Measurements from ENCODE around the gene EFHC1. TPM values are rescaled to one million over a fixed set of nuclear protein-coding genes. Genes with fewer than 3 reads are reported as not detected.

EFHC1 gene
- polyA plus RNA-seq, 3 donors from 2014 or later = 3.9 to 6.6 (median 5.0) TPM

DNA sequence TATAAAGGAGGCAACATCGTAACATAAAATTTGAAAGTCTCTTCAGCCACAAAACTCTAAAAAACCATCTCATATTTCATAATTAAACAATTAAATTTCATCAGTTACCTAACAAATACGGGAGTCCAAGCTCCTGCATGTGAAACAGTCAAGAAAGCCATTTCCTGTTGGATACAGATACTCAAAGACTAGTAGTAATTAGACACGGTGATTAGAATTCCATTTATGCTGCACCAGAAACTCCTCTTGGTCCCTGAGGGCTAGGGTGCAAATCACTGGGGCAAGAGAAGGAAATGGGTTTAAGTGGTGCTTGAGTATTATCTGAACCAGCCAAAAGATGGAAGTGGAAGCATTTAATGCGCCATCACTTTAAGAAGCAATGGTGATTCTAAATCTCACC is 129.3 kb downstream of the EFHC1 start:
- H3K27ac Mint-ChIP-seq = peak overlapping the region in 2 of 6 donors; percentile 4 to 16
- H3K9me3 Mint-ChIP-seq = no peaks in the 10 kb centered on the region
- DNase-seq = no peak
- peaks cover 71 to 72% of the 10 kb centered on the region in 2 donors for H3K4me1 Mint-ChIP-seq
- peak overlapping the region in 1 of 5 donors; percentile 14 for H3K4me3 Mint-ChIP-seq
- H3K36me3 Mint-ChIP-seq = peaks cover 0 to 8% (median 0%) of the 10 kb centered on the region in 3 donors
- H3K27me3 Mint-ChIP-seq (ENCODE audit: low read depth in 3 of 3) = peaks cover 0 to 4% (median 0%) of the 10 kb centered on the region in 3 donors

DNA sequence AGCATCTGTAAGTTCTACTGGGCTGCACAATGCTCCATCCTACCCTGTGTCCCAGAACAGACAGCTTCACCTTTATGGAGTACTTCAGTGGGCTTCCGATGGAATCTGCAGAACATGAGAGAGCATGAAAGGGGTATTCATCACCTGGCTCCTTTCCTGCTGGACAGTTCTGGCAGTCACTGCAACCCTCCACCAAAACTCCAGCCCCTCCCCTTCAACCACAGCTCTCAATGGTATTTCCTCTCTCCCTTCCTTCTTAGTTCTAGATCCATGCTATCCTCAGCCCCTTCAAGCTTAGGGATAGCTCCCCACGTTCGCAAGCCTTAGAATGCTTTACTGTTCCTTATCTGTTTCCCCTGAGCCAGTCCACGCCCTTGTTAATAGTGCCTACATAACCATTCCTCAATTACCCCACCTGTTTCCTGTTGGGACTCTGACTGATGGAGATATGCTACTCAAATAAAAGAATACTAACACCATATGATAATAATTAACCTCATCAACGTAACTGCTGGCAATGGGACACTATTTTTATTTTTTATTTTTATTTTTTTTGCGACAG is 130.0 kb downstream of the EFHC1 start:
- H3K27ac Mint-ChIP-seq = peak overlapping the region in 4 of 6 donors; percentile 10 to 47 (median 15)
- H3K27me3 Mint-ChIP-seq (ENCODE audit: low read depth in 3 of 3) = peaks cover 0 to 4% (median 0%) of the 10 kb centered on the region in 3 donors
- no peak for DNase-seq
- H3K9me3 Mint-ChIP-seq = no peaks in the 10 kb centered on the region
- peaks cover 0 to 8% (median 0%) of the 10 kb centered on the region in 3 donors for H3K36me3 Mint-ChIP-seq
- H3K4me3 Mint-ChIP-seq = peak overlapping the region in 1 of 5 donors; percentile 8
- peaks cover 68 to 71% of the 10 kb centered on the region in 2 donors for H3K4me1 Mint-ChIP-seq

DNA sequence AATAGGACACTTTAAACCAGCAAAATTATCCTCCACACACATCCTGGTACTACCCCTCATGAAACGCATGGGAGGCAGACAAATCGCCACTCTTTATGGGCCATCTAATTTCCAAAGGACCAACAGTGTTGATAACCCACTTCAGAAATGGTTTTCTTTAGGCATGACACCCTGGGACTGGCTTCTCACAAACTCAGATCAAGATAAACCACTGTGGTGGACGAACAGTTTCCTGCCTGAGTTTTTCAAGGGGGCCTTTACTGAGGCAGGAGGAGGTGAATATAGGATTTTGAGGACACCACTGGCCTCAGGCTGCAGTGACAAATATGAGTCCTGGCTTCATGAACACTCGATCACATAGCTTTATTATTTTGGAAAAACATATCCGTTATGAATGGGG is 130.7 kb downstream of the EFHC1 start:
- Mint-ChIP-seq H3K36me3 (peaks cover 0 to 8% (median 0%) of the 10 kb centered on the region in 3 donors), H3K27me3 (ENCODE audit: low read depth in 3 of 3) (peaks cover 0 to 4% (median 0%) of the 10 kb centered on the region in 3 donors), H3K4me1 (peaks cover 66% of the 10 kb centered on the region in 2 donors), H3K27ac (peak overlapping the region in 5 of 6 donors; percentile 10 to 31 (median 26)), H3K4me3 (no peak overlapping the region), H3K9me3 (no peaks in the 10 kb centered on the region)
- no peak for DNase-seq

DNA sequence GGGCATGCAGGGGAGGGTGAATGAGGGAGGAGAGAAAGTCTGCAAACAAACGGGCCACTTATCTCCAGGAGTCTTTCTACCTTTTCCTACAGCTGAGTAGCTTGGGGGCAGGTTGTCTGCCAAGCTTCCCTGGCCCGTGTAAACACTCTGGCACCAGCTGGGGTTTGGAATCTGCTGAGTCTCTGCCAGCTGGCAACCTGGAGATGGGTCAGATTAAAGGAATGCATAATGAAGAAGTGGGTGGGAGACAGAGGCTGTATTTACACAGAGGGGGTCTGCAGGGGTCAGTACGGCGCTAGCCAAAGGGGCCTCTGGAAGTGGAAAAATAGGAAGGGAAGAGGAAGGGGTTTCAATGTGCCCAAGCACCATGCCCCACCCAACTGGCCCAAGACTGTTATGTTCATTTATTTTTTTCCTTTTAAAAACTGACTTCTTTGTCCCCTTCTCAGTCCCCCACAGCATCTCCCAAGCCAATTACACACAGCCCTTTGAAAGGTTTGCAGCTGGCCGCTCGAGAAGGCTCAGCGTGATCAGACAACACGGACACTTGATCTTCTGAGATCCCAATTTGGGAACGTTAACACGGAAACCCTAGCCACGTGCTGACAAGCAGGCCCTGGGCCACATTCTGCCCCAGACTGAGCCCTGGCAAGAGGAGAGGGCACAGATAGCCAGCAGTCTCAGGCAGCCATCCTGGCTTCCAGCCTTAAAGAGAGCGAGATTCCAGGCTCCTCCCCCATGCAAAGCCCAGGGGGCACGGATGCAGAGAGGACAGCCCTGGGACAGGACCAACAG is 131.5 kb downstream of the EFHC1 start:
- H3K9me3 Mint-ChIP-seq = no peaks in the 10 kb centered on the region
- no peak overlapping the region for H3K4me3 Mint-ChIP-seq
- peaks cover 58 to 61% of the 10 kb centered on the region in 2 donors for H3K4me1 Mint-ChIP-seq
- H3K36me3 Mint-ChIP-seq = peaks cover 0 to 5% (median 0%) of the 10 kb centered on the region in 3 donors
- peaks cover 0 to 4% (median 0%) of the 10 kb centered on the region in 3 donors for H3K27me3 Mint-ChIP-seq (ENCODE audit: low read depth in 3 of 3)
- DNase-seq = no peak
- peak overlapping the region in 2 of 6 donors; percentile 10 to 24 for H3K27ac Mint-ChIP-seq

DNA sequence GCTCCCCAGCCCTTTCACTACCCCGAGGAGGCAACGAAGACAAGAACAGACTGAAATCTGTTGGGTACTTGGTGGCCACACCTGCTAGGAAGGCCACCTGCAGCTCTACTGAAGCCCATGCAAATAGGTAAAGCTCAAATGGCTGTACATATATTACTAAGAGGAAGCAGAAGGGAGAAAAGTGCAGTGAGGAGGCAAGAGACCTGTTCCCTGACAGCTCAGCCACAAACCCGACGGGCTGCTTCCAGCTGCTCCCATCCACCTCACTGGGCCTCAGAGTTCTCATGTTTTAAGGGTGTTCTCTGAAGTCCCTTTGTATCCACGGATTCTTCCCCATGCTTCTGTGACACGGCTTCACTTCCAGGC is 132.1 kb downstream of the EFHC1 start:
- Mint-ChIP-seq H3K4me3 (no peak overlapping the region), H3K27ac (peak overlapping the region in 3 of 6 donors; percentile 5 to 49 (median 24)), H3K9me3 (no peaks in the 10 kb centered on the region), H3K36me3 (peaks cover 0 to 5% (median 0%) of the 10 kb centered on the region in 3 donors), H3K4me1 (peaks cover 55% of the 10 kb centered on the region in 2 donors), H3K27me3 (ENCODE audit: low read depth in 3 of 3) (peaks cover 0 to 4% (median 0%) of the 10 kb centered on the region in 3 donors)
- no peak for DNase-seq

DNA sequence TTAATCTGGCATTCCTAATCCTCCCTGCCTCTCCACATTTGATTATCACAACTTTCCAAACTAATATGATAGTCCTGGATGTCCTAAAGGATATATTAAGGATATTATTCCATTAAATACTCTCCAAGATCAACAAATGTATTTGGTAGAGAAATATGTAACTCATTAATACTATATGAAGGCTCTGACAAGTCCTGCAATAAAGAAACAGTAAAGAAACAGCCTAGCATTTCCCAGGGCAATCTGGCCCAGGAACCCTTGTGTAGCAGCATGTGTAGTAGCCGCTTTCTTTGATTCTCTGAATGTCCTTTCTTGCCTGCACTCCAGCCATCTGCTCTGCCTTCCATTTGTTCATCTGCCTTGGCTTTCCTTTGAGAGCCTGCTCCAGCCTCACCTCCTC is 133.0 kb downstream of the EFHC1 start:
- H3K4me3 Mint-ChIP-seq = peak overlapping the region in 1 of 5 donors; percentile 12
- peaks cover 0 to 5% (median 0%) of the 10 kb centered on the region in 3 donors for H3K36me3 Mint-ChIP-seq
- peaks cover 0 to 4% (median 0%) of the 10 kb centered on the region in 3 donors for H3K27me3 Mint-ChIP-seq (ENCODE audit: low read depth in 3 of 3)
- DNase-seq = no peak
- H3K9me3 Mint-ChIP-seq = no peaks in the 10 kb centered on the region
- peaks cover 49 to 56% of the 10 kb centered on the region in 2 donors for H3K4me1 Mint-ChIP-seq
- H3K27ac Mint-ChIP-seq = peak overlapping the region in 2 of 6 donors; percentile 2 to 27

DNA sequence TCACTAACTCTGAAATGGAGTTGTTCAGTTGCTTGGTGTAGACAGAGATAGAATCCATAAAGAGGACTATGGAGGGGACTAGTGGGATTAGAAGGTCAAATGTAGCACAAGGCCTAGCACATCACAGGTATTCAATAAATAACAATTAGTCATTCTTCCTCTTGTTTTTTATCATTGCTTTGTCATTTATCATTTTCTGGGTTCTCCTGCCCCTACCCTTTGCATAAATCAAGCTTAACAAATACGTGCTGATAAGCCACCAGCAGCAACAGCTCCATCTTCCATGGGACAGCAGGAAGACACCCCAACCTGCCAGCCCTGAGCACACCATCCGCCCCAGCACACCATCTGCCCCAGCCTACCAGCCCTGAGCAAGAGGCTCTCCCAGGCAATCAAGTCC is 133.6 kb downstream of the EFHC1 start:
- no peak for DNase-seq
- H3K36me3 Mint-ChIP-seq = peaks cover 0 to 5% (median 0%) of the 10 kb centered on the region in 3 donors
- peak overlapping the region in 1 of 6 donors; percentile 41 for H3K27ac Mint-ChIP-seq
- no peak overlapping the region for H3K4me3 Mint-ChIP-seq
- H3K27me3 Mint-ChIP-seq (ENCODE audit: low read depth in 3 of 3) = peaks cover 0 to 4% (median 0%) of the 10 kb centered on the region in 3 donors
- no peaks in the 10 kb centered on the region for H3K9me3 Mint-ChIP-seq
- H3K4me1 Mint-ChIP-seq = peaks cover 51 to 62% of the 10 kb centered on the region in 2 donors

DNA sequence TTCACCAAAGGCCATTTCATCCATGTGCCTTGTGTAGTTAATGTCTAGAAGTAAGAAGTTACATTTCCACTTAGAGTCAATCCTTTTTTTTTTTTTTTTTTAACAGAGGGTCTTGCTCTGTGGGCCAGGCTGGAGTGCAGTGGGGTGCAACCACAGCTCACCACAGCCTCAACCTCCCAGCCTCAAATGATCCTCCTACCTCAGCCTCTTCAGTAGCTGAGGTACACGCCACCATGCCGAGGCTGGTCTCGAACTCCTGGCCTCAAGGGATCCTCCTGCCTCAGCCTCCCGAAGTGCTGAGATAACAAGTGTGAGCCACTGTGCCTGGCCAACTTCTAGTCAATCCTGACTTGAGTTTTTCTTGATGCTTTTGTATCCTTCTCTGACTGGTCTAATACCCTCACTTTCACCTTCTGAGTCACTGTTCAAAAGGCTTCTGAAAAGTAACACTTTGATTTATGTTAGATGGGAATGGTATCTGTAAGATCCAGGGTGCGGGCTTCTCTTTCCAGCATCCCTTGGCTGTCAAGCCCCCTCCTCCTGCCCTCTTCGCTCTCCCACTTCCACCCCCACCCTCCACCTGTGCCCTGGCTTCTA is 134.6 kb downstream of the EFHC1 start:
- H3K27me3 Mint-ChIP-seq (ENCODE audit: low read depth in 3 of 3) = no peaks in the 10 kb centered on the region
- peaks cover 47 to 66% of the 10 kb centered on the region in 2 donors for H3K4me1 Mint-ChIP-seq
- H3K36me3 Mint-ChIP-seq = no peaks in the 10 kb centered on the region
- no peak overlapping the region for H3K4me3 Mint-ChIP-seq
- no peaks in the 10 kb centered on the region for H3K9me3 Mint-ChIP-seq
- H3K27ac Mint-ChIP-seq = peak overlapping the region in 1 of 6 donors; percentile 40
- no peak for DNase-seq

DNA sequence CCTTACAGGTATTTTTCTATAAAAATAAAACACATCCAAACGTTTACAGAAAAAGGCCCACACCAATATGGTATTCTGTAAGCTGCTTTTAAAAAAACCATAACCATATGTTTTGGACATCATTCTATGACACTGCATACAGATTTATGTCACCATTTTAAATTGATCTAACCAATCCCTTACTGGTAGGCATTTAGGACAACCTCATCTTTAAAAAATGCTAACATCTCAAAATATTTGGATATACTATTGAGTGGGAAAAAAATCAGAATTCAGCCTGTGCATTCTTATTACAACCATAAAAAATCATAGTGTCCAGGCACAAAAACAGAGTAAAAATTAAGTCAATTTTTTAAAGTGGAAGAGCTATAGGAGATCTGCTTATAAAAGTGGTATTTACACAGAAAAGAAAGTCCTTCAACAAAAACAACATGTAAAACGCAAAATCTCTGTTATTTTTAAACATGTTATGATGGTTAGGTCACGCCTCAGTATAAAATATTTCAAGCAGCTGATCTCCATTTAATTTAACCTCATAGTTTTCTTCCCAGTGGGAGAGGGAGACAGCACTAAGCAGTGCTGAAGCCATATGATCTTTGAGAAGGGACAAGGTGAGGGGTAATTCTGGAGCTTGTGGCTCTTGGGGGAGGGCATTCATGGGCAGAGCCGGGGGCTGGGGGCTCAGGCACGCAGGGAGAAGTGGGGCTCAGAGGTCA is 135.5 kb downstream of the EFHC1 start:
- no peak for DNase-seq
- Mint-ChIP-seq H3K27ac (no peak overlapping the region), H3K36me3 (no peaks in the 10 kb centered on the region), H3K9me3 (no peaks in the 10 kb centered on the region), H3K4me1 (peaks cover 39 to 61% of the 10 kb centered on the region in 2 donors), H3K4me3 (no peak overlapping the region), H3K27me3 (ENCODE audit: low read depth in 3 of 3) (no peaks in the 10 kb centered on the region)

DNA sequence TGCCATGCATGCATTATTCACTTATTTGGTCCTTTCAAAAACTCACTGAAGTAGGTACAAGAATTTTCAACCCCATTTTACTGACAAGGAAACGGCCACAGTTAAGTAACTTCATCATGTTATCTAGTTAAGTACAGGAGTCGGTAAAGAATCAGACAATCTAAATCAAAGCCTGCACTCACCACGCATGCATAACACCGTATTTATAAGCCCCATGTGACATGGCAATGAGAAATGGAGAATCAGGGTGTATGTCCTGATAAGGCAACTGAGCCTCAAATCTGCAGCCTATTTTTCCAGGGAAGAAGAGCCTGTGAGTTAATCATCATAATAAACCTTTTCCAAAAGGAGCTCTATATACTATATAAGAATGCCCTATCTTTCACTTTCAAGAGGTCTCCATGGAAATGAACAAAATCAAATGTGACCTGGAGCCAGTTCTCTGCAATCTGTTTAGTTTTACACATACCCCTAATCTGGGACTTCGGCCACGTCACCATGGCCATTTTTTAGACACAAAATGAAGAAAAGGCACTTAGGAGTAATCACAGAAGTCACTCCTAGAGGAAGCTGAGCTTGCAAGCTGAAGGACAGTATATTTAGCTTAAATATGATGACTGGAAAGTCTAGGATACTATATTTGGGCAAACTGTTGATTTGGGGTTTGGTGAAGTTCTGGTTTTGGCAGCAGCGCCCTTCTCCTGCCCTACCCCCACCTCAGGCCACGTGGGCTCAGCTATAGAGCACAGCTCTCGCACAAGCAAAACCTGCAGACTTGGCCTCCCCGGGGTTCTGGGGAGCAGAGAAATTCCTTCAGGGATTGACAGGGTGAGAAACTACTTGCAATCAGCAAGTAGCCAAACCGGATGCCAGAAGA is 137.5 kb downstream of the EFHC1 start:
- Mint-ChIP-seq H3K36me3 (no peaks in the 10 kb centered on the region), H3K9me3 (no peaks in the 10 kb centered on the region), H3K4me3 (no peak overlapping the region), H3K27me3 (ENCODE audit: low read depth in 3 of 3) (no peaks in the 10 kb centered on the region), H3K4me1 (peaks cover 20 to 46% of the 10 kb centered on the region in 2 donors), H3K27ac (no peak overlapping the region)
- DNase-seq = no peak

DNA sequence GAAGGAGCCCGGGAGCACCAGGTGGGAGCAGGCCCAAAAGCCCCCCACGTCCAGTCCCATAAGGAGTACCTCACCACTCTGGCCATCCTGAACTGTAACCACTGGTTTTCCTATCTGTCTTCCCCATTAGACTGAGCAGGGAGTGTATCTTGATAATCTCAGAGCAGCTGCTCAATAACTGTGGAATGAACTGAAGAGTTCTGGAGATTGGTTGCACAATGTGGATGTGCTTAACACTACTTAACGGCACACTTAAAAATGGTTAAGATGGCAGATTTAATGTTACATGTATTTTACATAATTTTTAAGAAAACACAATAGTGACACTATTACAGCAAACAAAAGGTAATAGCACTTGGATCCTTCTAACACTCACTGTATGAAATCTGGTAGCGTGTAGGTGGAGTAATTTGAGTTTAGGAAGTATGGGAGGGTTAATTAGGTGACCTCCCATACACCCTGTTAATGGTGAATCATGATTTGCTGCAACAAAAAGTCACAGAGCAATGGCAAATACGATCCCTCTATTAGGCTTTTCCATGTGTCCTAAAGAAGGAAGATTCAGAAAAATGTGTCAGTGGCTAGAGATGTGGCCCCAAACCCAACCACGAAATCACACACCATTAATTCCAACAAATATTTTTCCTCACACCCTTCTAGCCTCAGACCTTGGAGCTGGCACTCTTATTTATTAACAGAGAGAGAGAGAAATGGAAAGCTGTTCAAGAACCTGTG is 138.3 kb downstream of the EFHC1 start:
- Mint-ChIP-seq H3K27me3 (ENCODE audit: low read depth in 3 of 3) (no peaks in the 10 kb centered on the region), H3K4me3 (no peak overlapping the region), H3K4me1 (peaks cover 22 to 46% of the 10 kb centered on the region in 2 donors), H3K27ac (no peak overlapping the region), H3K36me3 (no peaks in the 10 kb centered on the region), H3K9me3 (no peaks in the 10 kb centered on the region)
- DNase-seq = no peak

DNA sequence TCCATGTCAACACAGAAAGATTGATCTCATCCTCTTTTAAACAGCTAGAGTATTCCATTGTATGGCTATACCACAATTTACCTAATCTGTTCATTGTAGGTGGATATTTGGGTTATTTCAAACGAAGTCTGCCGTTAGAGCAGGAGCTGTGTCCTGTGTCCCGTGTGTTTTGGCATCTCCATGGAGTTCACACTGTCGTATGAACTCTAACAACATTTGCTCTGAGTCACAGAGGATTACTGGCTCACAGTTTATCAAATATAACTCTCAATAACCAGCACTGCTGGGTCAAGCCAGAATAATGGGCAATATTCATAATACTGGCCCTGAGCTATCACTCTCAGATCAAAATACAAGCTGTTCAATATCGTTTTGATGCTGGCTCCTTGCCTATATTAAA is 140.3 kb downstream of the EFHC1 start:
- Mint-ChIP-seq H3K27ac (no peak overlapping the region), H3K4me1 (peaks cover 36 to 58% of the 10 kb centered on the region in 2 donors), H3K27me3 (ENCODE audit: low read depth in 3 of 3) (no peaks in the 10 kb centered on the region), H3K9me3 (no peaks in the 10 kb centered on the region), H3K4me3 (no peak overlapping the region), H3K36me3 (no peaks in the 10 kb centered on the region)
- no peak for DNase-seq
